Activated T-helper 1 cell treated with anti-CD3 and anti-CD28 coated beads, Interleukin-12 subunit alpha, Interleukin-12 subunit beta, Interleukin-2, Interleukin-4 antibody, amounts not matched to agents 30 ng/mL and 10 ng/mL and 1 ng/mL, durations not matched to agents 14 hours and 24 hours and 36 hours (primary cell): ENCODE measurements around the gene EXOC4. TPM values are rescaled to one million over a fixed set of nuclear protein-coding genes. Genes with fewer than 3 reads are reported as not detected.

ENCODE experiments used
- DNase-seq: peaks from one replicate; pipeline ENCODE4 v3.0.0; 2021; ENCODE audit warnings: low spot score
- H3K27ac Mint-ChIP-seq: one replicate; pipeline ENCODE4 v1.8.0; 2021; ENCODE audit warnings: mild to moderate bottlenecking, mixed read lengths
- H3K27me3 Mint-ChIP-seq: one replicate; pipeline ENCODE4 v1.8.0; 2022; ENCODE audit warnings: mild to moderate bottlenecking, moderate library complexity, mixed read lengths; ENCODE audit not compliant: insufficient read depth
- H3K36me3 Mint-ChIP-seq: one replicate; pipeline ENCODE4 v1.8.0; 2021; ENCODE audit warnings: low read depth, mixed read lengths
- H3K4me1 Mint-ChIP-seq: one replicate; pipeline ENCODE4 v1.8.0; 2021; ENCODE audit warnings: low read depth, mixed read lengths
- H3K4me3 Mint-ChIP-seq: one replicate; pipeline ENCODE4 v1.8.0; 2021; ENCODE audit warnings: mild to moderate bottlenecking, moderate library complexity, mixed read lengths
- H3K9me3 Mint-ChIP-seq: one replicate; pipeline ENCODE4 v1.8.0; 2021; ENCODE audit warnings: mixed read lengths
- intact Hi-C: fragments of 100-400 bp; cut with micrococcal nuclease; formaldehyde crosslinking; loops from one replicate; pipeline ENCODE4 v1.15.1; 2024
- total RNA-seq: library from RNA; stranded (reverse); gene quantifications from 2 replicates; pipeline ENCODE4 v1.2.3, GENCODE V29; 2022

EXOC4 gene
- total RNA-seq, 1 donor from 2014 or later: 58.6 TPM

DNA sequence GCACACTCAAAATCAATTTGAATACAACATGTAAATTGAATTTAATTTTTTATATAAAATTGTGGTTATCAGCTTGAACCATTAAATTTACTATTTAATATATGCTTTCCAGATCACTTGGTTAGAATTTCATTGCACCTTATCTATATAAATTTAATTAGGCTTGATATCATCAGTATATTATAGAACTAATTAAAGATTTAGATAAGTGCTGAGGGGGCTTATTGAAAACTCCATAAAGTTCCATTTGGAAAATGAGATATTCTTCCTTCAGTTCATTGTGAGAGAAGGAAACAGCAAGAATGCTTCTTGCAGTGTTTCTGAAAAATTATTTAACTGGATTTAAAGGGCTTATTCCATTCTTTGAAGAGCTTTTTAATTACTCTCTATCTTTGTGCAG is 788.6 kb downstream of the EXOC4 start:
- Mint-ChIP-seq H3K36me3 (no peaks in the 10 kb centered on the region), H3K27me3 (no peaks in the 10 kb centered on the region), H3K9me3 (no peaks in the 10 kb centered on the region), H3K4me1 (peaks cover 5% of the 10 kb centered on the region), H3K4me3 (no peak overlapping the region), H3K27ac (no peak overlapping the region)
- intact Hi-C loops: no loop called here
- no peak for DNase-seq

DNA sequence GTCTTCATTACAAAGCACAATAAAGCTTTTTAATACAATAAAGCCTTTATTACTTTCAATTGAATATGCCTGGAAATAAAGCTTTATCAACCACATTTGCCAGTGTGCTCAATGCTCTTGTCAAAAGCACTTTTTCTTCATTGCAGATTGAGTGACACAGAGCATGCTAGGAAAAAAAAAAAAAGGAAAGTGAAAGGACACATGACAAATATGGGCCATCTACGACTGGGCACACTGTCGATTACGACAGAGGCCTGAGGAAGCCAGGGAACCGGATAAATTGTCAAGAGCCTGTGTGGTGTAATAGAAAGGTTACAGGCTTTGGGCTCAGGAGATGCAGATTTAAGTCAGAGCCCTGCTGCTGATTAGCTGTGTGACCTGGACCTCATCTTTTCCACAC is 789.4 kb downstream of the EXOC4 start:
- DNase-seq: no peak
- no peak overlapping the region for H3K27ac Mint-ChIP-seq
- no peaks in the 10 kb centered on the region for H3K36me3 Mint-ChIP-seq
- intact Hi-C loops: no loop called here
- no peaks in the 10 kb centered on the region for H3K27me3 Mint-ChIP-seq
- H3K4me1 Mint-ChIP-seq: peaks cover 5% of the 10 kb centered on the region
- no peaks in the 10 kb centered on the region for H3K9me3 Mint-ChIP-seq
- no peak overlapping the region for H3K4me3 Mint-ChIP-seq

GRCh38 chr7:134044682-134045081 is 791.8 kb downstream of the EXOC4 start:
- intact Hi-C loops: no loop called here

GRCh38 chr7:134045716-134046115 is 792.8 kb downstream of the EXOC4 start:
- intact Hi-C loops: no loop called here
- Mint-ChIP-seq H3K4me3 (no peak overlapping the region), H3K27me3 (no peaks in the 10 kb centered on the region), H3K27ac (no peak overlapping the region), H3K9me3 (no peaks in the 10 kb centered on the region), H3K36me3 (no peaks in the 10 kb centered on the region), H3K4me1 (peaks cover 5% of the 10 kb centered on the region)
- DNase-seq: no peak

More at GRCh38 chr7:134044682-134045081, 791.8 kb downstream of the EXOC4 start:
- Mint-ChIP-seq H3K4me1 (peaks cover 5% of the 10 kb centered on the region), H3K27me3 (no peaks in the 10 kb centered on the region), H3K36me3 (no peaks in the 10 kb centered on the region), H3K4me3 (no peak overlapping the region), H3K27ac (no peak overlapping the region), H3K9me3 (no peaks in the 10 kb centered on the region)
- DNase-seq: no peak

GRCh38 chr7:134046594-134047128 is 793.8 kb downstream of the EXOC4 start:
- Mint-ChIP-seq H3K4me3 (no peak overlapping the region), H3K9me3 (no peaks in the 10 kb centered on the region), H3K27me3 (no peaks in the 10 kb centered on the region), H3K36me3 (no peaks in the 10 kb centered on the region), H3K27ac (no peak overlapping the region), H3K4me1 (peaks cover 5% of the 10 kb centered on the region)
- DNase-seq: no peak
- intact Hi-C loops: no loop called here

GRCh38 chr7:134047675-134048074 is 794.8 kb downstream of the EXOC4 start:
- Mint-ChIP-seq H3K9me3 (no peaks in the 10 kb centered on the region), H3K4me1 (peaks cover 5% of the 10 kb centered on the region), H3K27me3 (no peaks in the 10 kb centered on the region), H3K27ac (no peak overlapping the region), H3K4me3 (no peak overlapping the region), H3K36me3 (no peaks in the 10 kb centered on the region)
- DNase-seq: no peak
- intact Hi-C loops: no loop called here

DNA sequence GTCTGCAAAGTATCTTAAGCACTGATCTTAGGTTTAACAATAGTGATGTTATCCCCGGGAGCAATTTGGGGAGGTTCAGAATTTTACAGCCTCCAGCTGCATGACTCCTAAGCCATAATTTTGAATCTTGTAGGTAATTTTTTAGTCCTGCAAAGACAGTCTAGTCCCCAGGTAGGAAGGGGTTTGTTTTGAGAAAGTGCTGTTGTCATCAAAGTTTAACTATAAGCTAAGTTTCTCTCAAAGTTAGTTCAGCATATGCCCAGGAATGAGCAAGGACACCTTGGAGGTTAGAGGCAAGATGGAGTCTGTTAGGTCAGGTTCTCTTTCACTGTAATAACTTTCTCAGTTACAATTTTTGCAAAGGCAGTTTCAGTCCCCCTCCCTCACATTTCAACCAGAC is 795.3 kb downstream of the EXOC4 start:
- Mint-ChIP-seq H3K9me3 (no peaks in the 10 kb centered on the region), H3K27me3 (no peaks in the 10 kb centered on the region), H3K27ac (no peak overlapping the region), H3K4me3 (no peak overlapping the region), H3K4me1 (peaks cover 5% of the 10 kb centered on the region), H3K36me3 (no peaks in the 10 kb centered on the region)
- intact Hi-C loops: no loop called here
- DNase-seq: no peak

GRCh38 chr7:134051020-134051419 is 798.1 kb downstream of the EXOC4 start:
- intact Hi-C loops: no loop called here
- Mint-ChIP-seq H3K36me3 (no peaks in the 10 kb centered on the region), H3K27ac (no peak overlapping the region), H3K27me3 (no peaks in the 10 kb centered on the region), H3K9me3 (no peaks in the 10 kb centered on the region), H3K4me3 (no peak overlapping the region), H3K4me1 (no peaks in the 10 kb centered on the region)
- no peak for DNase-seq

- no peak for DNase-seq
- Mint-ChIP-seq H3K27ac (no peak overlapping the region), H3K4me3 (no peak overlapping the region), H3K27me3 (no peaks in the 10 kb centered on the region), H3K9me3 (no peaks in the 10 kb centered on the region), H3K36me3 (no peaks in the 10 kb centered on the region), H3K4me1 (no peaks in the 10 kb centered on the region)
- intact Hi-C loops: no loop called here
Observed at GRCh38 chr7:134056816-134057215, 803.9 kb downstream of the EXOC4 start.

- Mint-ChIP-seq H3K27me3 (no peaks in the 10 kb centered on the region), H3K4me1 (no peaks in the 10 kb centered on the region), H3K27ac (no peak overlapping the region), H3K36me3 (no peaks in the 10 kb centered on the region), H3K4me3 (no peak overlapping the region), H3K9me3 (no peaks in the 10 kb centered on the region)
- intact Hi-C loops: no loop called here
- no peak for DNase-seq
Observed at GRCh38 chr7:134058521-134058920, 805.6 kb downstream of the EXOC4 start.

- intact Hi-C loops: no loop called here
- no peaks in the 10 kb centered on the region for H3K9me3 Mint-ChIP-seq
- H3K27ac Mint-ChIP-seq: no peak overlapping the region
- H3K4me1 Mint-ChIP-seq: no peaks in the 10 kb centered on the region
- DNase-seq: no peak
- no peaks in the 10 kb centered on the region for H3K36me3 Mint-ChIP-seq
- H3K27me3 Mint-ChIP-seq: no peaks in the 10 kb centered on the region
- H3K4me3 Mint-ChIP-seq: no peak overlapping the region
Observed at GRCh38 chr7:134058980-134059379, 806.1 kb downstream of the EXOC4 start.

DNA sequence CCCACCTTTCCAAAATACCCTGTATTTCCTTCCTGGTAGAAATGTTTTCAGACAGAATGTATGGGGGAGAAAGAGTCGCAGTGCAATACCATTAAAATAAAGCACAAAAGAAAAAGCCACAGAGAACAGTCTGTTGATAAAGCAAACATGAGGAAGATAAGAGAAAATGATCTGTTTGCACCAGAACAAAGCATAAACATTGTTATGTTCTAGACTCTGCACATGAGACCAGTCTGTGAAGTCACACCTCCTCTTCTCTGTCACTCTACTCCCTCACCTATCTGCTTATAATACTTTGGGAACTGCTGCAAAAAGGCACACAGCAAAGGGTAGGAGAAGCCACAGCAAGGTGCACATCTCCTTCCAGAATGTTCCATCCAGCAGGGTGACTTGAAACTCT is 807.0 kb downstream of the EXOC4 start:
- H3K4me3 Mint-ChIP-seq: no peak overlapping the region
- H3K36me3 Mint-ChIP-seq: no peaks in the 10 kb centered on the region
- H3K9me3 Mint-ChIP-seq: no peaks in the 10 kb centered on the region
- H3K27me3 Mint-ChIP-seq: no peaks in the 10 kb centered on the region
- DNase-seq: no peak
- H3K27ac Mint-ChIP-seq: no peak overlapping the region
- no peaks in the 10 kb centered on the region for H3K4me1 Mint-ChIP-seq
- intact Hi-C loops: no loop called here

- no peak for DNase-seq
- H3K36me3 Mint-ChIP-seq: no peaks in the 10 kb centered on the region
- H3K4me1 Mint-ChIP-seq: no peaks in the 10 kb centered on the region
- H3K27me3 Mint-ChIP-seq: no peaks in the 10 kb centered on the region
- H3K27ac Mint-ChIP-seq: no peak overlapping the region
- H3K9me3 Mint-ChIP-seq: no peaks in the 10 kb centered on the region
- no peak overlapping the region for H3K4me3 Mint-ChIP-seq
- intact Hi-C loops: no loop called here
Observed at GRCh38 chr7:134060874-134061273, 808.0 kb downstream of the EXOC4 start.

GRCh38 chr7:134062460-134062859 is 809.6 kb downstream of the EXOC4 start:
- no peaks in the 10 kb centered on the region for H3K9me3 Mint-ChIP-seq
- no peak overlapping the region for H3K27ac Mint-ChIP-seq
- DNase-seq: no peak
- H3K27me3 Mint-ChIP-seq: no peaks in the 10 kb centered on the region
- intact Hi-C loops: no loop called here
- no peaks in the 10 kb centered on the region for H3K4me1 Mint-ChIP-seq
- no peaks in the 10 kb centered on the region for H3K36me3 Mint-ChIP-seq
- no peak overlapping the region for H3K4me3 Mint-ChIP-seq
